Measurements from ENCODE around the gene CLRN3. TPM values are rescaled to one million over a fixed set of nuclear protein-coding genes. Genes with fewer than 3 reads are reported as not detected.
A peak's percentile ranks its signal among the peaks of the same experiment; 100 is the strongest.

Gene CLRN3
- total and polyA plus RNA-seq, 2 of the 8 experiments (the other 6 are each of a cell fraction or from before 2014, with no cell fraction given), result not detected

DNA sequence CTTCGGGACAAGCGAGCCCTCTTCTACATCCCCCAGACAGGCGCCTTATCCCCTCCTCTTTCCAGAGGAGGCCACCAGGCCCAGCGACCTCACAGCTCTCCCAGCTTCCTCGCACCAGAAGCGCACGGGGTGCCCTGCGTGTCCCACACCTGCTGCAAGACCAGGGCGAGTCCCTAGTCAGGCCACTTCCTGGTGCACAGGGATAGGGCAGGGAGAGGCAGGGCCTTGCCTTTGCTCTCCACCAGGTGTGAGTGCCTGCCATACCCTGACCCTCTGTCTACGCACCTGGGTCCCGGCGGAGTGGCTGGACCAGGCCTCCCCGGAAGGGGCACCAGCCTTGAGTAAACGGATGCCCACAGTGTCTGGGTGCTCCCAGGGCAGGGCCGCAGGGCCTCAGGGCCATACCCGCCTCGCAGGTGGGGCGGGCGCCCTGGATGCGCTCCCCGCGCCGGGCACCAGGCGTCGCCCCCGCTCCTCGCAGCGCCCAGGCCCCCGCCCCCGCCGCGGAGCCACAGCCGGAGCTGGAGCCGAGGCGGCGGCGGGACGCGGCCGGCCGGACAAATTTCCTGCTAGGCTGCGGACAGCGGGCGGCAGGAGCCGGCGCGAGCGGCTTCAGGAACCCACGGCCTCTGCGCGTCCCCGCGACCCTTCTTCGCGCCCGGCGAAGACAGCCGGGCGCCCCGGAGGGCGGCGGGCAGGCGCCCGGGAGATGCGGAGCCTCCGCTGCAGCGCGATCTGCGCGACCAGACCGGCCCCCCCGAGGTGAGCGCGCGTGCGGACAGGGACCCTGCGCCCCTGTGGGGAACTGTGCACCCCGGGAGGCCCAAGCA is 14.0 kb upstream of the CLRN3 start, which contains the start of gene PTPRE:
TSS of gene PTPRE (plus strand) at position 556 of the 830 bp plus-strand sequence. CDS start 133,779 bp downstream, outside the sequence.
- H3K23ac ChIP-seq (ENCODE audit: insufficient read length), result no peak within 1 kb of the TSS
- H3K4me1 ChIP-seq (replicated peaks in 1 of 4; ENCODE audit: control insufficient read depth in 3 of 4, insufficient read depth in 4 of 4, low read length in 3 of 4), result peaks cover 0 to 3% (median 1%) of the 10 kb centered on the region in 4 experiments; a peak in 5 of 7 replicates
- H2BK20ac ChIP-seq (ENCODE audit: low read length), result no peak within 1 kb of the TSS
- no peak within 1 kb of the TSS for H3K27ac ChIP-seq (ENCODE audit: low read depth, low read length)
- no peak within 1 kb of the TSS for H2BK5ac ChIP-seq (ENCODE audit: low read depth, low read length)
- peak; percentile 17 to 88 for DNase-seq (ENCODE audit: low read depth in 1 of 2, low spot score in 2 of 2)
- POLR2A ChIA-PET (ENCODE audit: partially characterized antibody), result interaction anchor here (1.4 kb wide), 1 partner anchor 103 kb away, joined by 3 read pairs; no protein-coding TSS in a partner anchor
- H3K14ac ChIP-seq (ENCODE audit: insufficient read length), result no peak within 1 kb of the TSS
- no peaks in the 10 kb centered on the region for H4K20me1 ChIP-seq (replicated peaks in 1 of 2; ENCODE audit: control insufficient read depth in 1 of 2, insufficient read depth in 2 of 2, low read length in 2 of 2)
- H3K4me3 ChIP-seq (ENCODE audit: extremely low read depth in 1 of 4, insufficient read depth in 2 of 4, low read depth in 3 of 4, low read length in 4 of 4), result peak within 1 kb of the TSS; percentile 36 to 87 (median 54)
- peak within 1 kb of the TSS; percentile 76 to 77 for H3K4me2 ChIP-seq (ENCODE audit: insufficient read depth in 1 of 2, low read depth in 2 of 2, low read length in 2 of 2)
- no peak within 1 kb of the TSS for H2BK120ac ChIP-seq (replicated peaks; ENCODE audit: low read depth, low read length)
- no peak within 1 kb of the TSS for H3K4ac ChIP-seq (replicated peaks; ENCODE audit: insufficient read length, low read depth, low read length)
- no peaks in the 10 kb centered on the region for H3K9me3 ChIP-seq (ENCODE audit: insufficient read depth in 2 of 2, low read depth in 1 of 2, low read length in 1 of 2)
- H4K91ac ChIP-seq (replicated peaks; ENCODE audit: insufficient read length, low read length), result peak within 1 kb of the TSS; percentile 82
- peaks cover 3% of the 10 kb centered on the region; the same call in 1 of the 2 replicates for H3K23me2 ChIP-seq (ENCODE audit: low read depth, low read length)
- peak within 1 kb of the TSS; percentile 71; the same call in 1 of the 2 replicates for H3K18ac ChIP-seq (ENCODE audit: extremely low read depth, low read length)
- H3K79me2 ChIP-seq (ENCODE audit: control insufficient read depth in 1 of 2, insufficient read depth in 2 of 2, low read length in 2 of 2), result no peaks in the 10 kb centered on the region
- WGBS, 2 experiments (ENCODE audit: extremely low coverage in 1 of 2, insufficient coverage in 1 of 2, insufficient read length in 1 of 2, insufficient replicate concordance in 2 of 2, low coverage in 1 of 2, low lambda C conversion rate in 2 of 2, missing lambda C conversion rate in 1 of 2), result 12% methylated on average over 46 of the region's 78 CpGs; no CpG with 5 or more reads in 1 of the 2 experiments
- H3K9ac ChIP-seq (replicated peaks in 1 of 4; ENCODE audit: extremely low read depth in 1 of 4, low read depth in 3 of 4, low read length in 3 of 4), result no peak within 1 kb of the TSS
- H4K8ac ChIP-seq (ENCODE audit: extremely low read depth, insufficient read depth, low read length), result peak within 1 kb of the TSS; percentile 71
- H4K5ac ChIP-seq (ENCODE audit: insufficient read length, low read depth, low read length), result no peak within 1 kb of the TSS
- no peaks in the 10 kb centered on the region for H3K79me1 ChIP-seq (ENCODE audit: low read depth, low read length)
- H3K56ac ChIP-seq (replicated peaks; ENCODE audit: insufficient read length, low read depth, low read length), result no peak within 1 kb of the TSS
- CTCF ChIA-PET (ENCODE audit: partially characterized antibody), result interaction anchor here (0.6 to 5.3 kb wide), 47 partner anchors 8 to 207 kb away, joined by 3 to 83 read pairs (median 5); partner anchors contain the start of gene CLRN3
- H3K36me3 ChIP-seq (ENCODE audit: control insufficient read depth in 2 of 4, insufficient read depth in 4 of 4, low read length in 3 of 4), result no peaks in the 10 kb centered on the region
- peaks cover 3 to 23% (median 15%) of the 10 kb centered on the region in 4 experiments for H3K27me3 ChIP-seq (replicated peaks in 1 of 4; ENCODE audit: control insufficient read depth in 3 of 4, extremely low read depth in 1 of 4, insufficient read depth in 3 of 4, low read length in 3 of 4)
- no peak within 1 kb of the TSS for H2AK5ac ChIP-seq (ENCODE audit: low read depth, low read length)
- H2BK12ac ChIP-seq (ENCODE audit: low read depth, low read length), result peak within 1 kb of the TSS; percentile 50; the same call in 1 of the 2 replicates
- peak within 1 kb of the TSS; percentile 94 for H2AFZ ChIP-seq (ENCODE audit: low read length)
- no peak for FAIRE-seq
- no peak within 1 kb of the TSS for H2BK15ac ChIP-seq (ENCODE audit: low read length)
- TF ChIP-seq POU5F1 (IDR thresholded peaks at IDR 0.05; ENCODE audit: low read depth, low read length), result no peak
- peak; percentile 48 for TF ChIP-seq CTBP2 (IDR thresholded peaks at IDR 0.05; ENCODE audit: borderline replicate concordance, insufficient read depth, insufficient read length, low read length)
- TF ChIP-seq POLR2AphosphoS5 (IDR thresholded peaks at IDR 0.05; ENCODE audit: low read depth, low read length), result no peak
- TF ChIP-seq GABPA (IDR thresholded peaks at IDR 0.05; ENCODE audit: borderline replicate concordance, insufficient read depth, low read length), result 0 out of 2 replicates have a peak, but pooled peaks have one; percentile 11
- TF ChIP-seq CREB1 (IDR thresholded peaks at IDR 0.05), result no peak
- no peak for TF ChIP-seq EZH2 (IDR thresholded peaks at IDR 0.05; ENCODE audit: low read depth, low read length, severe bottlenecking)
- no peak for TF ChIP-seq RNF2 (IDR thresholded peaks at IDR 0.05; ENCODE audit: borderline replicate concordance, low read depth, low read length, missing control alignments, poor library complexity, severe bottlenecking)
- no peak for TF ChIP-seq CEBPB (IDR thresholded peaks at IDR 0.05; ENCODE audit: low read depth, low read length)
- TF ChIP-seq RBBP5 (IDR thresholded peaks at IDR 0.05; ENCODE audit: borderline replicate concordance, low read depth, low read length), result no peak; the same call in 1 of the 2 replicates
- TF ChIP-seq SUZ12 (IDR thresholded peaks at IDR 0.05; ENCODE audit: low read length), result no peak
- TF ChIP-seq POLR2A (IDR thresholded peaks at IDR 0.05; ENCODE audit: control extremely low read depth in 1 of 2, low read depth in 2 of 2, low read length in 2 of 2), result no peak
- TF ChIP-seq TAF1 (IDR thresholded peaks at IDR 0.05; ENCODE audit: low read depth, low read length), result no peak

Measured in H1 (cell line).